Measurements from ENCODE around the gene GPR150.
"Not testable (repeated sequence)": the region's sequence is repeated elsewhere in the genome, so short reads cannot be mapped to it uniquely, and the experiment has no call there.

Gene GPR150

GRCh38 chr5:95634081-95634480, 14.2 kb downstream of the GPR150 start:
- no peaks in the 10 kb centered on the region for H3K9me3 ChIP-seq (ENCODE audit: control insufficient read depth, low read length)
- no peak overlapping the region for H3K4me3 ChIP-seq (ENCODE audit: extremely low read depth, insufficient read depth, low read length, poor library complexity, severe bottlenecking)
- 100% methylated on average over 1 of the region's 3 CpGs; no CpG with 5 or more reads in 1 of the 2 experiments for WGBS, 2 experiments (ENCODE audit: insufficient coverage in 2 of 2)
- H3K4me1 ChIP-seq (ENCODE audit: control insufficient read depth, insufficient read depth, low read length, poor library complexity, severe bottlenecking), result peaks cover 14% of the 10 kb centered on the region
- no peak overlapping the region for H3K27ac ChIP-seq (ENCODE audit: low read depth, low read length, severe bottlenecking)
- no peaks in the 10 kb centered on the region for H3K36me3 ChIP-seq (ENCODE audit: control insufficient read depth, insufficient read depth, low read length)

- 76 to 84% methylated on average over 3 of the region's 3 CpGs for WGBS, 2 experiments (ENCODE audit: insufficient coverage in 2 of 2)
- H3K4me1 ChIP-seq (ENCODE audit: control insufficient read depth, insufficient read depth, low read length, poor library complexity, severe bottlenecking), result no peaks in the 10 kb centered on the region
- no peaks in the 10 kb centered on the region for H3K36me3 ChIP-seq (ENCODE audit: control insufficient read depth, insufficient read depth, low read length)
- H3K4me3 ChIP-seq (ENCODE audit: extremely low read depth, insufficient read depth, low read length, poor library complexity, severe bottlenecking), result no peak overlapping the region
- no peak overlapping the region for H3K27ac ChIP-seq (ENCODE audit: low read depth, low read length, severe bottlenecking)
- no peaks in the 10 kb centered on the region for H3K9me3 ChIP-seq (ENCODE audit: control insufficient read depth, low read length)
Observed at GRCh38 chr5:95638632-95639031, 18.7 kb downstream of the GPR150 start.

GRCh38 chr5:95641741-95642220, 21.9 kb downstream of the GPR150 start:
- no peak overlapping the region for H3K4me3 ChIP-seq (ENCODE audit: extremely low read depth, insufficient read depth, low read length, poor library complexity, severe bottlenecking)
- no peaks in the 10 kb centered on the region for H3K9me3 ChIP-seq (ENCODE audit: control insufficient read depth, low read length)
- no peaks in the 10 kb centered on the region for H3K36me3 ChIP-seq (ENCODE audit: control insufficient read depth, insufficient read depth, low read length)
- H3K27ac ChIP-seq (ENCODE audit: low read depth, low read length, severe bottlenecking), result no peak overlapping the region
- WGBS, 2 experiments (ENCODE audit: insufficient coverage in 2 of 2), result 90 to 91% methylated on average over 2 to 3 of the region's 5 CpGs
- no peaks in the 10 kb centered on the region for H3K4me1 ChIP-seq (ENCODE audit: control insufficient read depth, insufficient read depth, low read length, poor library complexity, severe bottlenecking)

GRCh38 chr5:95643152-95643551, 23.3 kb downstream of the GPR150 start:
- Histone ChIP-seq H3K9me3 (ENCODE audit: control insufficient read depth, low read length) (no peaks in the 10 kb centered on the region), H3K4me3 (ENCODE audit: extremely low read depth, insufficient read depth, low read length, poor library complexity, severe bottlenecking) (no peak overlapping the region), H3K4me1 (ENCODE audit: control insufficient read depth, insufficient read depth, low read length, poor library complexity, severe bottlenecking) (peaks cover 8% of the 10 kb centered on the region), H3K36me3 (ENCODE audit: control insufficient read depth, insufficient read depth, low read length) (no peaks in the 10 kb centered on the region), H3K27ac (ENCODE audit: low read depth, low read length, severe bottlenecking) (no peak overlapping the region)
- 95 to 96% methylated on average over 6 to 7 of the region's 7 CpGs for WGBS, 2 experiments (ENCODE audit: insufficient coverage in 2 of 2)

- Histone ChIP-seq H3K27ac (ENCODE audit: low read depth, low read length, severe bottlenecking) (no peak overlapping the region), H3K4me3 (ENCODE audit: extremely low read depth, insufficient read depth, low read length, poor library complexity, severe bottlenecking) (no peak overlapping the region), H3K36me3 (ENCODE audit: control insufficient read depth, insufficient read depth, low read length) (no peaks in the 10 kb centered on the region), H3K4me1 (ENCODE audit: control insufficient read depth, insufficient read depth, low read length, poor library complexity, severe bottlenecking) (peaks cover 8% of the 10 kb centered on the region), H3K9me3 (ENCODE audit: control insufficient read depth, low read length) (no peaks in the 10 kb centered on the region)
- 8 to 22% methylated on average over 3 of the region's 4 CpGs for WGBS, 2 experiments (ENCODE audit: insufficient coverage in 2 of 2)
Observed at GRCh38 chr5:95644351-95645042, 24.6 kb downstream of the GPR150 start.

GRCh38 chr5:95646226-95646568, 26.3 kb downstream of the GPR150 start:
- H3K4me3 ChIP-seq (ENCODE audit: extremely low read depth, insufficient read depth, low read length, poor library complexity, severe bottlenecking); H3K36me3 ChIP-seq (ENCODE audit: control insufficient read depth, insufficient read depth, low read length); H3K9me3 ChIP-seq (ENCODE audit: control insufficient read depth, low read length); H3K4me1 ChIP-seq (ENCODE audit: control insufficient read depth, insufficient read depth, low read length, poor library complexity, severe bottlenecking); H3K27ac ChIP-seq (ENCODE audit: low read depth, low read length, severe bottlenecking): not testable (repeated sequence)
- WGBS, 2 experiments (ENCODE audit: insufficient coverage in 2 of 2), result 100% methylated on average over 2 of the region's 17 CpGs; no CpG with 5 or more reads in 1 of the 2 experiments

GRCh38 chr5:95646569-95647431, 26.9 kb downstream of the GPR150 start, which contains the start of gene RFESD:
Gene RFESD (plus strand): TSS chr5:95646777. CDS start chr5:95652272, 5,495 bp downstream.
- H3K36me3 ChIP-seq (ENCODE audit: control insufficient read depth, insufficient read depth, low read length), result no peaks in the 10 kb centered on the region
- WGBS, 2 experiments (ENCODE audit: insufficient coverage in 2 of 2), result 36 to 46% methylated on average over 55 to 60 of the region's 60 CpGs
- H3K27ac ChIP-seq (ENCODE audit: low read depth, low read length, severe bottlenecking), result peak within 1 kb of the TSS; percentile 64
- H3K9me3 ChIP-seq (ENCODE audit: control insufficient read depth, low read length), result no peaks in the 10 kb centered on the region
- peaks cover 8% of the 10 kb centered on the region for H3K4me1 ChIP-seq (ENCODE audit: control insufficient read depth, insufficient read depth, low read length, poor library complexity, severe bottlenecking)
- peak within 1 kb of the TSS; percentile 19 for H3K4me3 ChIP-seq (ENCODE audit: extremely low read depth, insufficient read depth, low read length, poor library complexity, severe bottlenecking)

GRCh38 chr5:95647886-95648860, 28.3 kb downstream of the GPR150 start:
- Histone ChIP-seq H3K27ac (ENCODE audit: low read depth, low read length, severe bottlenecking) (no peak overlapping the region), H3K4me3 (ENCODE audit: extremely low read depth, insufficient read depth, low read length, poor library complexity, severe bottlenecking) (no peak overlapping the region), H3K4me1 (ENCODE audit: control insufficient read depth, insufficient read depth, low read length, poor library complexity, severe bottlenecking) (peaks cover 8% of the 10 kb centered on the region), H3K9me3 (ENCODE audit: control insufficient read depth, low read length) (no peaks in the 10 kb centered on the region), H3K36me3 (ENCODE audit: control insufficient read depth, insufficient read depth, low read length) (no peaks in the 10 kb centered on the region)
- WGBS, 2 experiments (ENCODE audit: insufficient coverage in 2 of 2), result 86 to 90% methylated on average over 2 to 3 of the region's 12 CpGs

GRCh38 chr5:95649274-95649673, 29.4 kb downstream of the GPR150 start:
- peaks cover 8% of the 10 kb centered on the region for H3K4me1 ChIP-seq (ENCODE audit: control insufficient read depth, insufficient read depth, low read length, poor library complexity, severe bottlenecking)
- H3K27ac ChIP-seq (ENCODE audit: low read depth, low read length, severe bottlenecking), result no peak overlapping the region
- no peaks in the 10 kb centered on the region for H3K9me3 ChIP-seq (ENCODE audit: control insufficient read depth, low read length)
- H3K4me3 ChIP-seq (ENCODE audit: extremely low read depth, insufficient read depth, low read length, poor library complexity, severe bottlenecking), result no peak overlapping the region
- H3K36me3 ChIP-seq (ENCODE audit: control insufficient read depth, insufficient read depth, low read length), result no peaks in the 10 kb centered on the region

GRCh38 chr5:95649842-95650620, 30.1 kb downstream of the GPR150 start:
- no peaks in the 10 kb centered on the region for H3K36me3 ChIP-seq (ENCODE audit: control insufficient read depth, insufficient read depth, low read length)
- peaks cover 8% of the 10 kb centered on the region for H3K4me1 ChIP-seq (ENCODE audit: control insufficient read depth, insufficient read depth, low read length, poor library complexity, severe bottlenecking)
- H3K27ac ChIP-seq (ENCODE audit: low read depth, low read length, severe bottlenecking), result no peak overlapping the region
- no peaks in the 10 kb centered on the region for H3K9me3 ChIP-seq (ENCODE audit: control insufficient read depth, low read length)
- no peak overlapping the region for H3K4me3 ChIP-seq (ENCODE audit: extremely low read depth, insufficient read depth, low read length, poor library complexity, severe bottlenecking)

Measured in mesodermal cell (in vitro differentiated cells).